ENCODE measurements around the gene MGST2. TPM values are rescaled to one million over a fixed set of nuclear protein-coding genes. Genes with fewer than 3 reads are reported as not detected.
A peak's percentile ranks its signal among the peaks of the same experiment; 100 is the strongest.

MGST2 gene
- total and polyA plus RNA-seq, 5 donors = 98.1 to 173 (median 121) TPM

DNA sequence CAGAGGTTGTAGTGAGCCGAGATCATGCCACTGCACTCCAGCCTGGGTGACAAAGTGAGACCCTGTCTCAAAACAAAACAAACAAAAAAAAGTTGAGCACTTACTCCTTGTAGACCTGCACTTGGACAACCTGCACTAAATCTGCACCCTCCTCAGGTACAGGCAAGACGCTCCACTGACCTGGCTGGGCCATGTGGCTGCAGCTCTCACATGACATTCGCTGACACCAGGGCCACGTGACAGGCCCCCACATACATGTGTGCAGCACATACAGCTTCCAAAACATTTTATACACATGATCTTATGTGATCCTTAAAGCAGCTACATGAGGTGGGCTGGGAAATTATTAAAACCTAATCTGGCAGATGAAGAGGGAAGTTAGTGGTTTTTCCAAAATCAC lies 62.5 kb downstream of the MGST2 start:
- 96% methylated on average over 4 of the region's 4 CpGs for WGBS
- intact Hi-C loops (cut with DNase I) = no loop called here
- DNase-seq = no peak

DNA sequence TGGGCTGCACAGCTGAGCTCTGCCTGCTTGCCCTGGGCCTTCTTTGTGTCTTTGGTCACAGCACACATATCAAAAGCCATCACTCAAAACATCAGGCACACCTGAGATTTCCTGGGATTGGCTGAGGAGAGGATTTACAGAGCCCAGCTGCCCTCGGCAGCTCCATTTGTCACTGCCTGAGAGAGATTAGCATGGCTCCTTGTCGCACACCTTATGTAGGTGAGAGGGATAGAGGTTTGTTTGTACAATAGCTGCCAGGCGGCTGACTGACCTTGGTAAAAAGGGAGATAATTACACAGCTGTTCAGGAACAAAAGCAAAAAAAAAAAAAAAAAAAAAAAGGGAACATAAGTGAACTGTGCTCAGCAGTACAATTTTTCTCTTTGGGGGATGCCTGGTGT lies 63.2 kb downstream of the MGST2 start:
- intact Hi-C loops (cut with DNase I) = no loop called here
- Histone ChIP-seq H3K27me3 (ENCODE audit: control insufficient read depth, insufficient read depth) (no peaks in the 10 kb centered on the region), H3K4me1 (ENCODE audit: control insufficient read depth, insufficient read depth, low read length) (no peaks in the 10 kb centered on the region), H3K4me3 (ENCODE audit: low read length) (no peak overlapping the region), H3K27ac (ENCODE audit: low read length) (no peak overlapping the region), H3K9me3 (ENCODE audit: control insufficient read depth, low read length) (no peaks in the 10 kb centered on the region)
- DNase-seq (no peak), ATAC-seq (no peak)
- 98% methylated on average over 3 of the region's 3 CpGs for WGBS

More for the DNA sequence above, 62.5 kb downstream of the MGST2 start:
- Histone ChIP-seq H3K27me3 (ENCODE audit: control insufficient read depth, insufficient read depth) (no peaks in the 10 kb centered on the region), H3K27ac (ENCODE audit: low read length) (no peak overlapping the region), H3K9me3 (ENCODE audit: control insufficient read depth, low read length) (no peaks in the 10 kb centered on the region), H3K4me1 (ENCODE audit: control insufficient read depth, insufficient read depth, low read length) (no peaks in the 10 kb centered on the region), H3K4me3 (ENCODE audit: low read length) (no peak overlapping the region)
- ATAC-seq = no peak

DNA sequence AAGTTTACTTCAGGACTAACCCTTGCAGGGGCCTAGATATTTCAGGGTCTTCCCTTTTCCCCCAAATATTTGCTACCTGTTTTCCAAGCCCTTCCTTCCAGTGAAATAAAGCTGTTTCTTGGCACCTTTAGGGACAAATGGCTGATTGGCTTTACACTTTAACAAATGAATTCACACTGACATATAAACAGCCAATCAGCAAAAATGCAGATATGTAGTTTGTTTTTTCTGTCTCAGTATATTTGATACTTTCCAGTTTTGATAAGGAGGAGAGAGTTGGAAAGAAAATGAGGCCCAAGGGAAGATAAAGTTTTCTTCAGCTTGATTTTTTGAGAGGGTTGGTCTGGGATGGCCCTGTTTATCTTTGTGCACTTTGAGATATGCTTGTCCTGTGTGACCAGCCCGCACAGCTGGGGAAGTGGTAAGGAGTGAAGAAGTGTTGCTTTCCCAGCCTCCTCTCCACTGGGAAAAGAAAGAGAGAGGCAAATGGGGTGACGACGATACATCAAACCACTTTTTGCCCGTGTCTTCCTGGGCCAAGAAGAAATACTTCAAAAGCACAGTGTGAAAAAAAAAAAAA lies 67.5 kb downstream of the MGST2 start:
- H3K27ac ChIP-seq (ENCODE audit: low read length) = no peak overlapping the region
- 27% methylated on average over 4 of the region's 4 CpGs for WGBS
- intact Hi-C loops (cut with DNase I) = loop anchor here (5.0 to 10.0 kb wide), 6 partner anchors 282 to 522 kb away; partner anchors contain the start of gene MAML3 (in 3 of the 4)
- H3K27me3 ChIP-seq (ENCODE audit: control insufficient read depth, insufficient read depth) = no peaks in the 10 kb centered on the region
- no peaks in the 10 kb centered on the region for H3K9me3 ChIP-seq (ENCODE audit: control insufficient read depth, low read length)
- no peaks in the 10 kb centered on the region for H3K4me1 ChIP-seq (ENCODE audit: control insufficient read depth, insufficient read depth, low read length)
- H3K4me3 ChIP-seq (ENCODE audit: low read length) = no peak overlapping the region
- ATAC-seq = peak in 1 of 2 donors; percentile 38
- peak in 2 of 3 donors; percentile 50 to 64 for DNase-seq

DNA sequence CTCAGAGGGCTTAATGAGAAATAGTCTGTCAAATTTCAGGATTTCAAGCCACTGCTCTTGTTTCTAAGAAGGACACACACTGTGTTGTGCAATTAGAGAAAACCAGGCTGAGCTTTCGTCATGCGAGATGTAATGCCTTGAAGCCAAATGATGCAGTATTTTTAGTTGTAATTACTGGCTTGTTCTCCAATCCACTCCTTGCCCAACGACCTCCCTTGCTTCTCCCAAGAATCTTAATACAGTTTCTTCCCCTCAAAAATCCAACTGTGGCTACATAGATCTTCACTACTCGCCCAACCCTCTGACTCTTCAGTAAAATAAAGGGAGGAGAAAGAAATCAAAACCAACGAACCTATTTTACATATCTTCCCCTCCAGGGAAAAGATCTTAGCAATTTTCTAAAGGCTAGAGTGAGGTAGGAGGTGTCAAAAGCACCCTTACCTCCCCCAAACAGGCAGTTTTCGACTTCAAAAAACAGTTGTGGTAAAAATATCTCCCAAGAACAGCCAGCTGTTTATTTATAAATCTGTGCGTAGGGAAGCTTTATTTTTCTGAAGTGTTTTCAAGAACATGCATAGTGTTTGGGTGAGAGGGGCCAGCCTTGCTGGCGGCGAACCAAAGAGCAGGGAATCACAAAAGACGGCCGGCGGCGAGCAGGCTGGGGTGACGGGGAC lies 68.7 kb downstream of the MGST2 start:
- peak overlapping the region; percentile 49 for H3K4me3 ChIP-seq (ENCODE audit: low read length)
- intact Hi-C loops (cut with DNase I) = loop anchor here (5.0 to 10.0 kb wide), 6 partner anchors 280 to 520 kb away; partner anchors contain the start of gene MAML3 (in 3 of the 4)
- ATAC-seq = peak; percentile 25
- WGBS = 7% methylated on average over 14 of the region's 14 CpGs
- H3K27ac ChIP-seq (ENCODE audit: low read length) = peak overlapping the region; percentile 28
- no peaks in the 10 kb centered on the region for H3K9me3 ChIP-seq (ENCODE audit: control insufficient read depth, low read length)
- H3K4me1 ChIP-seq (ENCODE audit: control insufficient read depth, insufficient read depth, low read length) = no peaks in the 10 kb centered on the region
- H3K27me3 ChIP-seq (ENCODE audit: control insufficient read depth, insufficient read depth) = no peaks in the 10 kb centered on the region
- DNase-seq = no peak

DNA sequence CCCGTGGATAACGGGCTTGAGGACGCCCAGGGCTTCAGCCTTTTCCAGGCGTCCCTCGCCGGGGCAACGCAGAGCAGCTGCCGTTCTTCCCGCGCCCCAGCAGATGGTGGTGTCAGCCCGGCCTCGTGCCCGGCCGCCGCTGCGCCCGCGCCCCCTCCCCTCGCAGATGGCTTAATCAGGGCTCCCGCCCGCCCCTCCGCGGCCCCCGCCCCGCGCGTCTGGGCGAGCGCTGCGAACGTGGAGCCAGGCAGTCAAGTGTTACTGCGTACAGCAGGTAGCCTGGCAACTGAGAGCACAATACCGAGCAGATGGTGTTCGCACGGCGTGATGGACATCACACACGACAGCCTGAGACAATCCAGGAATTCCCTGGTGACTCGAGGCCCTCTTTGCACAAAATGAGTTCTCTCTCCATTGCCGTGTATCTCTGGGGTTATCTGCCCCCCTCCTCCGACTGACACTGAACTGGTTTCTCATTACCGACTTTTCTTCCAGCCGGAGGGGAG lies 69.3 kb downstream of the MGST2 start:
- Histone ChIP-seq H3K27me3 (ENCODE audit: control insufficient read depth, insufficient read depth) (no peaks in the 10 kb centered on the region), H3K4me1 (ENCODE audit: control insufficient read depth, insufficient read depth, low read length) (peaks cover 2% of the 10 kb centered on the region), H3K4me3 (ENCODE audit: low read length) (peak overlapping the region; percentile 49), H3K9me3 (ENCODE audit: control insufficient read depth, low read length) (no peaks in the 10 kb centered on the region), H3K27ac (ENCODE audit: low read length) (peak overlapping the region; percentile 57)
- WGBS = under 1% methylated on average over 42 of the region's 42 CpGs
- intact Hi-C loops (cut with DNase I) = loop anchor here (5.0 to 10.0 kb wide), 6 partner anchors 280 to 520 kb away; partner anchors contain the start of gene MAML3 (in 3 of the 4)
- ATAC-seq (peak; percentile 94 to 95), DNase-seq (peak; percentile 88 to 96 (median 95))

DNA sequence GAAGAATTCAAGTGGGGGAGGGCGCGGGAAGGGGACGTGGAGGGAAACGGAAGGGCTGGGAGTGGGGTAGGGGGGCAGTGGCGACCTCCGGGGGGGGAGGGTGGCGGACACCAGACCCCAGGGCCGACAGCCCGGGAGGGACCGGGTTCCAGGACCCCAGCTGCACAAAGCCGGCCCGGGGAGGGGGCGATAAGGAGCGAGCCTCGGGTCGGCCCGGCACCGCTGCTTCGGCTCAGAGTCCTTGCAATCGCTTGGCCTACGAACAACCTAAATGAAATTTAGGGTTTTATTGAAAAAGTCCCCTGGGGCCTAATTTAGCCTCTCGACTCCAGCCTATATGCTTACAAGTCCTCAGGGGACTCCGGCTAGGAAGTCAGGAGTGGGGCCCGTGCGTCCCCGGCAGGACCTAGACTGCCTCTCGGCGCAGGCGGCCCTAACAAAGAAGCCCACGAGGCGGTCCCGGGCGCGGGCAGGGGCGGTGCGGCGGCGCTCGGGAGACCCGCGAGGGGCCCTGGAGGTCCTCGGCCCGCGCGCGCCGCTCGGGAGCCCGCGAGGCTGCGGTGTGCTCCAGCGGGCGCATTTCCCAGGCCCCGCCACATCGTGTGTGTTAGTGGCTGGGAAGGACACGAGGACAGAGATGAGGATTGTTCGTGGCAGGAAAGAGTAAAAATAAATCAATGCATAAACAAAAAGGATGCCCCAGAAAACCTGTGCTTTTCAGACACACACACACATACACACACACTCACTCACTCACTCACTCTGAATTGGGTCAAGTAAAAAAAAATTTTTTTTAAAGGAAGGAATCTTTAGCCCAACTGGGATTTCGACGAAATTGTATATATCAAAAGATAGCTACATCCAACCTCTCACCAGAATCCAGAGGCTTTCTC lies 70.0 kb downstream of the MGST2 start:
- Histone ChIP-seq H3K4me1 (ENCODE audit: control insufficient read depth, insufficient read depth, low read length) (peaks cover 6% of the 10 kb centered on the region), H3K27me3 (ENCODE audit: control insufficient read depth, insufficient read depth) (no peaks in the 10 kb centered on the region), H3K4me3 (ENCODE audit: low read length) (peak overlapping the region; percentile 49), H3K9me3 (ENCODE audit: control insufficient read depth, low read length) (no peaks in the 10 kb centered on the region), H3K27ac (ENCODE audit: low read length) (peak overlapping the region; percentile 63)
- ATAC-seq (peak; percentile 3 to 14), DNase-seq (peak; percentile 40 to 75 (median 66))
- WGBS = 13% methylated on average over 59 of the region's 59 CpGs
- intact Hi-C loops (cut with DNase I) = loop anchor here (2.0 to 10.0 kb wide), 5 partner anchors 279 to 519 kb away; partner anchors contain the start of gene MAML3 (in 2 of the 4)

DNA sequence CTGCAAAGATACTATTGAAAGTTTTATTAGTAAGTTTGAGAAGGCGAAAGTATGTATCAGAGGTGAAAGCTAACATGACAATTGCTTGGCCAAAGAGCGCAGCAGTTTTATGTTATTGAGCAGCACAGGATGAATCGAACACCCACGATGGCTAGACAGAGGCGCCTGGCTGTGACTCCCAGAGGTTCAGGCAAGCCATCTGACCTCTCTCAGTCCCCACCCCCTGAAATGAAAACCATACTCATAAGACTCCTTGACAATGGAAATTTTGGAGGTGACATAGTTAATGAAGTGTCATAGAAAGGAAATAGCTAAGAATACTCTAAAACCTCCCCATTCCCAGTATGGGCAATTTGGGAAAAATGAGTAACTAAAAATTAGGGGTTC lies 70.6 kb downstream of the MGST2 start:
- no peaks in the 10 kb centered on the region for H3K27me3 ChIP-seq (ENCODE audit: control insufficient read depth, insufficient read depth)
- DNase-seq (no peak), ATAC-seq (no peak)
- no peak overlapping the region for H3K27ac ChIP-seq (ENCODE audit: low read length)
- intact Hi-C loops (cut with DNase I) = loop anchor here (2.0 to 10.0 kb wide), 5 partner anchors 279 to 519 kb away; partner anchors contain the start of gene MAML3 (in 2 of the 4)
- 75% methylated on average over 5 of the region's 5 CpGs for WGBS
- H3K4me1 ChIP-seq (ENCODE audit: control insufficient read depth, insufficient read depth, low read length) = peaks cover 9% of the 10 kb centered on the region
- H3K4me3 ChIP-seq (ENCODE audit: low read length) = no peak overlapping the region
- H3K9me3 ChIP-seq (ENCODE audit: control insufficient read depth, low read length) = no peaks in the 10 kb centered on the region

DNA sequence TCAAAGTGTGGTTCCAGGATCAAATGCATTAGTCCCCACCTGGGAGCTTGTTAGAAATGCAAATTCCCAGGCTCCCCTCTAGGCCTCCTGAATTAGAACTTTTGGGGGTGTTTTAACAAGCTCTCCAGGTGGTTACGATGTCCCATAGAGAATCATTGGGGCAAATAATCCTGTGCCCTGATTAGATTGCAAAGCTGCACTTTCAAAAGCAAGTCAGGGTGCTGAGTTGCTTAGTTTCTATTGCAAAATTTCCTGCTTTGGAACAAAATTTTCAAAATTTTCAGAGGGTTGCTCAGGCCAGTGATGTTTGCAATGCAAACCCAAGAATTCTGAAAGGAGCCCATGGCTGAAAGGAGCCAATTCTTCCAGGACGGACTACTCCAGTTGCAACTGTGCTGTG lies 71.0 kb downstream of the MGST2 start:
- peaks cover 9% of the 10 kb centered on the region for H3K4me1 ChIP-seq (ENCODE audit: control insufficient read depth, insufficient read depth, low read length)
- no peak overlapping the region for H3K4me3 ChIP-seq (ENCODE audit: low read length)
- H3K27ac ChIP-seq (ENCODE audit: low read length) = no peak overlapping the region
- H3K9me3 ChIP-seq (ENCODE audit: control insufficient read depth, low read length) = no peaks in the 10 kb centered on the region
- 66% methylated on average over 2 of the region's 2 CpGs for WGBS
- ATAC-seq (no peak), DNase-seq (no peak)
- H3K27me3 ChIP-seq (ENCODE audit: control insufficient read depth, insufficient read depth) = no peaks in the 10 kb centered on the region
- intact Hi-C loops (cut with DNase I) = loop anchor here (2.0 to 10.0 kb wide), 5 partner anchors 278 to 518 kb away; partner anchors contain the start of gene MAML3 (in 2 of the 4)

DNA sequence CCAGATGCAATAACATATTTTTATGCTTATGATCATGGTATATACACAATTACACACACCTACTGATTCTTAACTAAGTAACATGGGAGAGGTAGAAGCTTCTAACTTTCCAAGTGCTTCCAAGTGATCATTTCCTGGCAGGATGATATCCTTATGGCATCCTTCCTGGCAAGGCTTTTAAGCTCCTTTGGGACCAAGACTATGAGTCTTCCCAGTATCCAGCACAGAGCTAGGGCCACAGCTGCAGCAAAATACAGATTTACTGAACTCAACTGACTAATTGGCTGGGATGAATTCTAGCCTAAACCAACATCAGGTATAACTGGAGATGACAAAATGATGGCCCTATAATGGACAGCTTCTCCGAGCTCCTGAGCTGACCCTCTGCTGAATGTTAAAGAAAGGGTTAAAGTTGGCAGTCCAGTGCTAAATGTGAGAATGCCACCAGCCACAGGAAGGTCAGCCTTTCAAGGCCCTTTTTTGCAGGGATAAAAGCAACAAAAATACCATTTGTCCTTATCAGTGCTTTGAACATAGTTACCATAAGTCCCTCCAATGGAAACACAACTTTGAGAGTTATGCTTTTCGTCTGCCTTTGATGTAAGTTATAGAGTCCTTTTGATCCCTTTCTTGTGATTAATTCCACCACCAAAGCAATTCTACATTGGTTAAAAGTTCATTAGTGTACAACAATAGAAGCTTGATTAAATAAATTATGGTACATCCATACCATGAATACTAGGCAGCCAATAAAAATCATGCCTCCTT lies 73.4 kb downstream of the MGST2 start:
- intact Hi-C loops (cut with DNase I) = loop anchor here in 3 of 4 donors (10.0 kb wide), 4 partner anchors 276 to 516 kb away; partner anchors contain the start of gene MAML3 (in 2 of the 3)
- H3K4me3 ChIP-seq (ENCODE audit: low read length) = no peak overlapping the region
- 82% methylated on average over 2 of the region's 2 CpGs for WGBS
- ATAC-seq (no peak), DNase-seq (no peak)
- H3K27ac ChIP-seq (ENCODE audit: low read length) = peak overlapping the region; percentile 36
- H3K27me3 ChIP-seq (ENCODE audit: control insufficient read depth, insufficient read depth) = no peaks in the 10 kb centered on the region
- H3K4me1 ChIP-seq (ENCODE audit: control insufficient read depth, insufficient read depth, low read length) = peaks cover 9% of the 10 kb centered on the region
- H3K9me3 ChIP-seq (ENCODE audit: control insufficient read depth, low read length) = no peaks in the 10 kb centered on the region

DNA sequence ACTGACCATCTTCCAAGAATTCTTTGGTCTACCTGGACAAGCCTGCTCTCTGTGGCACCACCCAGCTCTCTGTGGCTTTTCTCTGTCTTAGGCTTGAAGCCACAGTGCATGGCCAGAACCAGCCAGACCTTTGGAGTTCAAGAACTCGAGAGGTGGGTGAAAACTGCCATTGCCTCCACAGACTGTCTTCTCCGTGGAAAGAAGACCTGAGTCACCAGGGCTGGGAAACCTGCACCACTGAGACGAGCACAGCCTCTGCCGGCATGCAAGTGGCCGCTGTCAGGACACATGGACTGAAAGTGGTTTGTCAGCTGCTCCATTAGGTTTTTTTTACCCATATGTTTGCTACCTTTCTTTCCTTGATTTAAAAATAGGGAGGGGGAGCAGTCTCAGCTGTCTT lies 74.5 kb downstream of the MGST2 start:
- intact Hi-C loops (cut with DNase I) = loop anchor here in 1 of 4 donors (10.0 kb wide), 1 partner anchor 85 kb away; no protein-coding TSS in a partner anchor
- H3K4me1 ChIP-seq (ENCODE audit: control insufficient read depth, insufficient read depth, low read length) = peaks cover 9% of the 10 kb centered on the region
- no peak overlapping the region for H3K4me3 ChIP-seq (ENCODE audit: low read length)
- DNase-seq (peak; percentile 35 to 68 (median 65)), ATAC-seq (peak; percentile 58 to 73)
- 30% methylated on average over 5 of the region's 5 CpGs for WGBS
- H3K9me3 ChIP-seq (ENCODE audit: control insufficient read depth, low read length) = no peaks in the 10 kb centered on the region
- no peaks in the 10 kb centered on the region for H3K27me3 ChIP-seq (ENCODE audit: control insufficient read depth, insufficient read depth)
- H3K27ac ChIP-seq (ENCODE audit: low read length) = peak overlapping the region; percentile 69

All from right cardiac atrium (tissue), 5 donors.